Naive B cell (primary cell): ENCODE measurements around the gene LAGE3. TPM values are rescaled to one million over a fixed set of nuclear protein-coding genes. Genes with fewer than 3 reads are reported as not detected.

Experiments
- ATAC-seq, 2 donors: fragments of 150-1000 bp; cut with Tn5 transposase; 2 replicates each; pipeline ENCODE4 v1.10.0; 2021; ENCODE audit warnings: low read depth in 2 of 2, mild to moderate bottlenecking in 2 of 2, moderate library complexity in 2 of 2
- DNase-seq: peaks from one replicate; pipeline ENCODE4 v3.0.0; 2022
- H3K27ac Mint-ChIP-seq, 6 donors: one replicate each; pipeline ENCODE4 v1.8.0; 2020 to 2022; ENCODE audit warnings: mild to moderate bottlenecking in 6 of 6, mixed read lengths in 6 of 6, moderate library complexity in 5 of 6, inconsistent platforms in 2 of 6
- H3K27me3 Mint-ChIP-seq, 3 donors: one replicate each; pipeline ENCODE4 v1.8.0; 2021 to 2022; ENCODE audit warnings: mixed read lengths in 3 of 3, mild to moderate bottlenecking in 1 of 3
- H3K36me3 Mint-ChIP-seq, 2 donors: one replicate each; pipeline ENCODE4 v1.8.0; 2020 to 2022; ENCODE audit warnings: mixed read lengths in 2 of 2, inconsistent platforms in 1 of 2, mild to moderate bottlenecking in 1 of 2
- H3K4me1 Mint-ChIP-seq, 3 donors: one replicate each; pipeline ENCODE4 v1.8.0; 2020 to 2022; ENCODE audit warnings: mixed read lengths in 3 of 3, inconsistent platforms in 1 of 3, mild to moderate bottlenecking in 1 of 3, moderate library complexity in 1 of 3
- H3K4me3 Mint-ChIP-seq, 8 donors: one replicate each; pipeline ENCODE4 v1.8.0; 2020 to 2022; ENCODE audit warnings: mild to moderate bottlenecking in 8 of 8, mixed read lengths in 8 of 8, moderate library complexity in 8 of 8, inconsistent platforms in 2 of 8
- H3K9me3 Mint-ChIP-seq, 7 donors: one replicate each; pipeline ENCODE4 v1.8.0; 2020 to 2022; ENCODE audit warnings: mixed read lengths in 7 of 7, mild to moderate bottlenecking in 5 of 7, inconsistent platforms in 2 of 7, moderate library complexity in 1 of 7
- polyA plus RNA-seq, 6 donors: library from polyadenylated mRNA; unstranded; fragments of 300-500 nt; fragmentation: Illumina TruSeq; gene quantifications; one replicate each; pipeline ENCODE4 v1.2.3, GENCODE V29; 2021; ENCODE audit warnings: low read depth in 6 of 6

Gene LAGE3
- polyA plus RNA-seq, 6 donors from 2014 or later = 36.4 to 47.6 (median 40.9) TPM

DNA sequence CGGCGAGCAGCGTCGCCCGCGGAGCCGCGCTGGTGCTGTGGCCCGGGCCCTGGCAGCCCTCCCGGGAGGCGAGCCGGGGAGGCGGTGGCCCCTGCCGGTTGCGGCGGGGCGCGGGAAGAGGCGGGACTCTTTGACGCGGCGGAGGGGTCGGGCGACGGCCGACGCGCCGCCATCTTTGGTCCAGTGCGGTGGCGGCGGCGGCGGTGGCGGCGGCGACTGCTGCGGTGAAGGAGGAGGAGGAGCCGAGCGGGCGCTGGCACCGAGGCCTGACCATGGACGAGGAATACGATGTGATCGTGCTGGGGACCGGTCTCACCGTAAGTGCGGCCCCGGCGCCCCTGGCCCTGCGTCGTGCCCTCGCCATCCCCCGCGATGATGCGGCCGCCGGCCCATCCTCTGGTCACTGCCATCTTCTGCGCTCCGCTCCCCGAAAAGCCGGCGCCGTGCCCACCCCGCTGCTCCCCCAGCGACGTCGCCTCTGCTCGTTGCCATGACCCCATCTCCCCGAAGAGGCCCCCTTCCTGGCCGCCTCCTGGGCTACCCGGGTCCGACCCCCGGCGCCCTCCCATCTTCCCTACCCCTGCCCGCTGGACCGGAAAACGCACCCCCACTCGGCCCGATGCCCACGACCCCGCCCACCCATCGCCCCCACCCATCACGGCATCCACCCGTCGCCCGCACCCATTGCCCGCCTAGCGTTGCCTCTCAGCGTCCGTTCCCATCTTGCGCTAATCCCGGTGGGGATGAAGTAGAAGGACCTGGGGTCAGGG is 41.9 kb downstream of the LAGE3 start, which contains the start of gene GDI1:
Gene GDI1, plus strand, starts transcription at position 172 of the 770 bp plus-strand sequence. Its CDS starts 101 bp downstream, at position 273.
- DNase-seq (peak; percentile 59), ATAC-seq (peak; percentile 70 to 76)
- H3K9me3 Mint-ChIP-seq = peaks cover 0 to 6% (median 0%) of the 10 kb centered on the region in 7 donors
- H3K36me3 Mint-ChIP-seq = no peaks in the 10 kb centered on the region
- peak within 1 kb of the TSS; percentile 80 to 97 (median 90) for H3K27ac Mint-ChIP-seq
- no peaks in the 10 kb centered on the region for H3K27me3 Mint-ChIP-seq
- peak within 1 kb of the TSS; percentile 77 to 91 (median 86) for H3K4me3 Mint-ChIP-seq
- H3K4me1 Mint-ChIP-seq = peaks cover 13 to 18% (median 15%) of the 10 kb centered on the region in 3 donors

- DNase-seq = peak; percentile 48
- ATAC-seq = peak; percentile 80 to 83
- H3K4me1 Mint-ChIP-seq = peaks cover 13 to 18% (median 15%) of the 10 kb centered on the region in 3 donors
- peaks cover 0 to 6% (median 0%) of the 10 kb centered on the region in 7 donors for H3K9me3 Mint-ChIP-seq
- H3K27me3 Mint-ChIP-seq = no peaks in the 10 kb centered on the region
- H3K36me3 Mint-ChIP-seq = no peaks in the 10 kb centered on the region
- H3K27ac Mint-ChIP-seq = peak overlapping the region; percentile 29 to 97 (median 90)
- H3K4me3 Mint-ChIP-seq = peak overlapping the region; percentile 77 to 90 (median 84)
Measured at GRCh38 chrX:154436374-154436982, 42.6 kb downstream of the LAGE3 start.

GRCh38 chrX:154435171-154435733 is 43.8 kb downstream of the LAGE3 start:
- no peak for DNase-seq
- peak overlapping the region in 4 of 8 donors; percentile 45 to 86 (median 68) for H3K4me3 Mint-ChIP-seq
- H3K27ac Mint-ChIP-seq = peak overlapping the region in 1 of 6 donors; percentile 29
- H3K36me3 Mint-ChIP-seq = no peaks in the 10 kb centered on the region
- peaks cover 0 to 6% (median 0%) of the 10 kb centered on the region in 7 donors for H3K9me3 Mint-ChIP-seq
- no peak for ATAC-seq
- peaks cover 20 to 26% (median 22%) of the 10 kb centered on the region in 3 donors for H3K4me1 Mint-ChIP-seq
- H3K27me3 Mint-ChIP-seq = no peaks in the 10 kb centered on the region

GRCh38 chrX:154434394-154435168 is 44.5 kb downstream of the LAGE3 start:
- H3K9me3 Mint-ChIP-seq = peaks cover 0 to 6% (median 0%) of the 10 kb centered on the region in 7 donors
- no peaks in the 10 kb centered on the region for H3K27me3 Mint-ChIP-seq
- peak overlapping the region in 1 of 6 donors; percentile 33 for H3K27ac Mint-ChIP-seq
- H3K4me1 Mint-ChIP-seq = peaks cover 22 to 29% (median 22%) of the 10 kb centered on the region in 3 donors
- peak overlapping the region in 1 of 8 donors; percentile 47 for H3K4me3 Mint-ChIP-seq
- no peak for ATAC-seq
- DNase-seq = no peak
- no peaks in the 10 kb centered on the region for H3K36me3 Mint-ChIP-seq

DNA sequence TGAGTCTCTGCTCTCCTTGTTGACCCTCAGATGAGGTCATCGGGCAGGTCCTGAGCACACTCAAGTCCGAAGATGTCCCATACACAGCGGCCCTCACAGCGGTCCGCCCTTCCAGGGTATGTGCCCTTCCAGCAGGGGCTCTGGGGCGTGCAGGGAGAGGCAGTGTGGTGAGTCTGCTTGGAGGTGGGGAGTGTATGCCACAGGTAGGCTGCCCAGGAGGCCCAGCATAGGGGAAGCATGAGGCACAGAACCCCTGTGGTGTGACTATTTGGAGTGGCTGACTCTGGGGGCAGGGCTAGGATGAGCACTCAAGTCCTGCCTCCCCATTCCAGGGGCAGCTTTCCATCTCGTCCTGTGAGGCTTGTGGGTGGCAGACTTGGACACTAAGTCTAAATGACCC is 45.5 kb downstream of the LAGE3 start:
- Mint-ChIP-seq H3K36me3 (no peaks in the 10 kb centered on the region), H3K9me3 (peaks cover 0 to 6% (median 0%) of the 10 kb centered on the region in 7 donors), H3K27ac (peak overlapping the region in 1 of 6 donors; percentile 75), H3K4me3 (peak overlapping the region in 1 of 8 donors; percentile 47), H3K4me1 (peaks cover 22 to 31% (median 27%) of the 10 kb centered on the region in 3 donors), H3K27me3 (no peaks in the 10 kb centered on the region)
- DNase-seq = no peak
- no peak for ATAC-seq

DNA sequence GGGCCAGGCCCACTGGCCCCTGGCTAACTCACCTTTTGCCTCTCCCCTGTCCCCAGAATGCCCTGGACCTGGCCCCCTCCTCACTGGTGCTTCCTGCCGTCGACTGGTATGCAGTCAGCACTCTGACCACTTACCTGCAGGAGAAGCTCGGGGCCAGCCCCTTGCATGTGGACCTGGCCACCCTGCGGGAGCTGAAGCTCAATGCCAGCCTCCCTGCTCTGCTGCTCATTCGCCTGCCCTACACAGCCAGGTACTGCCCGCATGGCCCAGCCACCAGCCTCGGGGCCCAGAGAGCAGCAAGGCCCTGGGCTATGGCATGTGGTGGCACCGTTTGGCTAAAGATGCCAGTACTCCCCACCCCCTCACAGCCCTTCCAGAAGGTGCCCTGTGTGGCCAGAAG is 46.9 kb downstream of the LAGE3 start:
- DNase-seq (no peak), ATAC-seq (no peak)
- Mint-ChIP-seq H3K27me3 (no peaks in the 10 kb centered on the region), H3K36me3 (no peaks in the 10 kb centered on the region), H3K9me3 (peaks cover 0 to 3% (median 0%) of the 10 kb centered on the region in 7 donors), H3K27ac (no peak overlapping the region), H3K4me3 (peak overlapping the region in 1 of 8 donors; percentile 12), H3K4me1 (peaks cover 22 to 29% (median 28%) of the 10 kb centered on the region in 3 donors)

DNA sequence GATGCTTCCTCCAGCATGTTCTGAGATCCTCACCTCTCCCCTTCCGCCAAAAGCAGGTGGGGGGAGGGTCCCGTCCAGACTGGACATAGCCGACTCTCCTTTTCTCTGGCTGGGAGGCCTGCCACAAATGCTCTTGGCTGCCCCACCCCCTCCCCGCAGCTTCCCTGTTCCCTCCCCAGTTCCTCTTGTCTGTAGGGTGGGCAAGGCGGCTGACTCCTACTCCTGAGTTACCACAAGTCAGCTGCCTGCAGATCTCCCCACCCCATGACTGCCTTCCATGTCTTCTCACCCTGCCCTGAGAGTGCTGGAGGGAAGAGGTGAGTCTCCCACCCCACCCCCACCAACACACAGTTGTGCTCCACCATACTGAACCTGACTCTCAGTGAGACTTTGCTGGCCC is 47.7 kb downstream of the LAGE3 start:
- no peak for ATAC-seq
- no peaks in the 10 kb centered on the region for H3K27me3 Mint-ChIP-seq
- no peak overlapping the region for H3K4me3 Mint-ChIP-seq

GRCh38 chrX:154430916-154431315 is 48.2 kb downstream of the LAGE3 start:
- Mint-ChIP-seq H3K36me3 (no peaks in the 10 kb centered on the region), H3K4me1 (peaks cover 17 to 28% (median 23%) of the 10 kb centered on the region in 3 donors), H3K27me3 (no peaks in the 10 kb centered on the region), H3K4me3 (peak overlapping the region in 1 of 8 donors; percentile 35), H3K9me3 (peaks cover 0 to 5% (median 0%) of the 10 kb centered on the region in 7 donors), H3K27ac (peak overlapping the region in 2 of 6 donors; percentile 5 to 48)
- ATAC-seq (no peak), DNase-seq (no peak)

More for the DNA sequence above, 47.7 kb downstream of the LAGE3 start:
- peaks cover 0 to 5% (median 0%) of the 10 kb centered on the region in 7 donors for H3K9me3 Mint-ChIP-seq
- peaks cover 21 to 31% (median 28%) of the 10 kb centered on the region in 3 donors for H3K4me1 Mint-ChIP-seq
- DNase-seq = no peak
- H3K36me3 Mint-ChIP-seq = no peaks in the 10 kb centered on the region
- peak overlapping the region in 1 of 6 donors; percentile 70 for H3K27ac Mint-ChIP-seq

- Mint-ChIP-seq H3K4me1 (peaks cover 15 to 28% (median 20%) of the 10 kb centered on the region in 3 donors), H3K9me3 (peaks cover 0 to 5% (median 0%) of the 10 kb centered on the region in 7 donors), H3K4me3 (peak overlapping the region in 4 of 8 donors; percentile 3 to 45 (median 28)), H3K36me3 (no peaks in the 10 kb centered on the region), H3K27ac (peak overlapping the region in 2 of 6 donors; percentile 5 to 12), H3K27me3 (no peaks in the 10 kb centered on the region)
- no peak for ATAC-seq
- no peak for DNase-seq
Measured at GRCh38 chrX:154430479-154430878, 48.6 kb downstream of the LAGE3 start.

DNA sequence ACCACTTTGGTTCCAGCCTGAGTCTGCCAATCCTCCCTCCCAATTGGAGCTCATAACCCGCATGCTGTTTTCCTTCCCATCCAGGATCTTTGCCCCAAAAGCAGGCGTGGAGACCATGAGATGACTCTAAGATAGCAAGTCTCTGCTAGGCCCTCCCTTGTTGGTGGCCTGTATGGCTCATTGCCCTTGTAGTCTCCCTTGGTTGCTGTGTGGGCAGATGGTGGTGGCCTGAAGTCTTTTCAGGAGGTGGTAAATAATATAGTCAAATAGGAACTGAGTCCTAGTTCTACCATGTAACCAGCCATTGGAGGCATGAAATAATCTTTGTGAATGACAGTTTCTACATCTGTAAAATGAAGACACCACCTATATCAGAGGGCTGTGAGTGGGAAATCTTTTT is 49.4 kb downstream of the LAGE3 start:
- DNase-seq (no peak), ATAC-seq (no peak)
- H3K27ac Mint-ChIP-seq = peak overlapping the region in 4 of 6 donors; percentile 10 to 80 (median 48)

GRCh38 chrX:154428176-154429171 is 50.6 kb downstream of the LAGE3 start, which contains the start of gene ATP6AP1:
TSS of gene ATP6AP1 (plus strand) at chrX:154428677. CDS start at chrX:154428693, 16 bp downstream.
- Mint-ChIP-seq H3K27me3 (no peaks in the 10 kb centered on the region), H3K4me1 (peaks cover 18 to 28% (median 20%) of the 10 kb centered on the region in 3 donors), H3K27ac (peak within 1 kb of the TSS; percentile 70 to 95 (median 88)), H3K4me3 (peak within 1 kb of the TSS; percentile 79 to 92 (median 86)), H3K9me3 (peaks cover 0 to 5% (median 0%) of the 10 kb centered on the region in 7 donors), H3K36me3 (no peaks in the 10 kb centered on the region)
- DNase-seq (peak; percentile 85), ATAC-seq (peak; percentile 95 to 97)

More for the DNA sequence above, 49.4 kb downstream of the LAGE3 start:
- Mint-ChIP-seq H3K27me3 (no peaks in the 10 kb centered on the region), H3K4me1 (peaks cover 15 to 28% (median 20%) of the 10 kb centered on the region in 3 donors), H3K9me3 (peaks cover 0 to 5% (median 0%) of the 10 kb centered on the region in 7 donors), H3K36me3 (no peaks in the 10 kb centered on the region), H3K4me3 (peak overlapping the region; percentile 79 to 90 (median 86))
